HG02840 (cell line): Measurements from ENCODE around the gene HIVEP1.
"Not testable (repeated sequence)": the region's sequence is repeated elsewhere in the genome, so short reads cannot be mapped to it uniquely, and the experiment has no call there.

Experiments used
- ATAC-seq: cut with Tn5 transposase; IDR thresholded peaks from one replicate; pipeline ENCODE4 v1.9.1; 2021; ENCODE audit warnings: mild to moderate bottlenecking, moderate library complexity, moderate number of reproducible peaks; ENCODE audit not compliant: unreplicated experiment, low FRiP score

HIVEP1 gene

DNA sequence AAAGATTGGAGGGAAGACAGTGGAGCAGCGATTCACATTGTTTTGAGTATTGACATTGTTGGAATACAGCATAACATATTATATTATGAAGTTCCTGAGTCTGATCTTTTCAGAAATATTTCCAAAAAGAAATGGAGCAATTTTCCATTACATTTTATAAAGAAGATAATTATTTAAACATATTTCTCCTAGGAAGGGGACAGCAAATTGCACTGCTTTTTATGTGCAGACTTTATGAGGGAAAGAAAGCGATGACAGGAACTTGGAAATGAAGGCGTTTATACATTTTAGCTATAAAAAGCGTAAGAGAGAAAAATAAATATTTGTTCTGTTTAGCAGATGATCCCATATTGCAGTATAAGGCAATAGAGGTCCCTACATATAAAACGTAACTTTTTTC is 161.1 kb downstream of the HIVEP1 start:
- ATAC-seq: no peak

DNA sequence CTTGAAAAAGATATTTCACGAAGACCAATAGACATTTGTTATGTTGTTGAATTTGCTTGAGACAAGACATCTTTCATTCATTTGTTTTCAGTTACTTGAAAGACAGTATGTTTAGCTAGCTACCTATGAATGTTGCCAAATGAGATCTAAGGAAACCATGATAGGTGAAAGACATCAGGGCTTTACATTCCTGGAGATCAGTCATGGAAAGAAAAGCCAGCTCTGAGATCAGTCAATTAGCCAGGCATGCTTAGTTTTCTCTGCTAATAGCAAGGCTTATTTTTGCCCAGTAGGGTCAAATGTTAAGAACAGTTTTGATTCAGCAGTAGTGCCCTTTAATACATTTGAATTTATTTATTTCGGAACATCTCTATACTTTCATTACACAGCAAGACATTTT is 161.5 kb downstream of the HIVEP1 start:
- no peak for ATAC-seq

- no peak for ATAC-seq
Measured at GRCh38 chr6:12174878-12175277, 162.8 kb downstream of the HIVEP1 start.

GRCh38 chr6:12175626-12176025 is 163.5 kb downstream of the HIVEP1 start:
- no peak for ATAC-seq

DNA sequence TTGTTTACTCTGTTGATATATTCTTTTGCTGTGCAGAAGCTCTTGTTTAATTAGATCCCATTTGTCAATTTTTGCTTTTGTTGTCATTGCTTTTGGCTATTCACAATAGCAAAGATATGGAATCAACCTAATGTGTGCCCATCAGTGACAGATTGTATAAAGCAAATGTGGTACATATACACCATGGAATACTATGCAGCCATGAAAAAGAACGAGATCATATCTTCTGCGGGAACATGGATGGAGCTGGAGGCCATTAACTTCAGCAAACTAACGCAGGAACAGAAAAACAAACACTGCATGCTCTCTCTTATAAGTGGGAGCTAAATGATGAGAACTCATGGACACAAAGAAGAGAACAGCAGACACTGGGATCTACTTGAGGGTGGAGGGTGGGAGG is 164.7 kb downstream of the HIVEP1 start:
- ATAC-seq: not testable (repeated sequence)

GRCh38 chr6:12178521-12178920 is 166.4 kb downstream of the HIVEP1 start:
- no peak for ATAC-seq

GRCh38 chr6:12181481-12181880 is 169.4 kb downstream of the HIVEP1 start:
- ATAC-seq: no peak

DNA sequence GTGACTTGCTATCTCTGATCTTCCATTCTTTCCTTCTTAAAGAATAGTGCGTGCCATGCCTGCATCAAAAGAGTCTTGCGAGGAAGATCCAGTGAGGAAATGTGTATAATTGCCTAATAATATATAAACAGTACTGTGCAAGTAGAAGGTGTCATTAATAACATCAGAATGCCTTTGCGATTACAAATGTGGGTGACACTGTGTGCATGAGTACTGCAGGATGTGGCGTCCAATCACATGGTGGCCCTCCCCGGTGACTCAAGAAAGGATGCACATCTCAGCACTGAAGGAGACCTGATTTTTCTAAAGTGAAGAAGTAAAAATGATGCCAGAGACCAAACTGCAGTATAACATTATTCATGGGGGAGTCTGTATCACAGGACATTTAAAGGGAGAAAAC is 170.6 kb downstream of the HIVEP1 start:
- ATAC-seq: no peak

DNA sequence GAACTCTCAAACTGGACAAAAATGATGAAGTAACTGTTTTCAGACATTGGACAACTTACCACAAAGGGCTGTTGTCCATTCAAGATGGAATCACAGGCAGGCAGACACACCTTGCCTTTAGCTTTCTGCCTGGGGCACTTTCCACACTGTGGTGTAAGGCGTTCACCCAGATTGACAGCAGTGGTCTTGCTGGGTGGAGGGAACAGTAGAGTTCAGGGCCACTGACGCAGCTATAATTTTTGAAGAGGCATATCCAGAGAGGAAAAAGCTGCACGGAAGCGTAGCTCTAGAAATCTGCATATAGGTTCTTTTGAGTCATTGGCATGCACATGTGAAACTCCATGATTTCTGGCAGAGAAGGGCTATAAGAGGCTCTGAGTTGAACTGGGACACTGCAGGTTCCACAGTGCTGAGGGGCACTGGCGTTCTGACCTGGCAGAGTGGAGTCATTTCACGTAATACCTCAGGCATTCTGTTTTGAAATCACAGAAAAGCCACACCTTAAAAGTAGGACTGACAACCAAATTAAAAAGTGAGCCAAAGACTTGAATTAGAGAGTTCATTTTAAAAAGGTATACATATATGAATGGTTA is 173.1 kb downstream of the HIVEP1 start:
- no peak for ATAC-seq

DNA sequence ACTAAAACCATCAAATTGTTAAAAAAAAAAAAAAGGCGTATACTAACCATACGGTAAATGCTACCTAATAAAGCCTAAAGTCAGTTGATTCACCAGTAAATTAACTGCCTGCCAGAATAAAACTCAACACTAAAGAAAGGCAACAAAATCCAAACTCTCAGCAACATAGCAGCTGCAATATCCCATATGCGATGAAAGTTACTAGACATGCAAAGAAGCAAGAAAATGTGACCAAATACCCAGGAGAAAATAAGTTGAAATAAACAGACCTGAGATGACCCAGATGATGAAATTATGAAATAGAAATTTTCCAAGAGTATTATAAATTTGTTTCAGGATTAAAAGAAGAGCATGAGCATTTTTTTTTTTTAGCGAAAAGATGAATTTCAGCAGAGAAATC is 174.4 kb downstream of the HIVEP1 start:
- ATAC-seq: no peak

DNA sequence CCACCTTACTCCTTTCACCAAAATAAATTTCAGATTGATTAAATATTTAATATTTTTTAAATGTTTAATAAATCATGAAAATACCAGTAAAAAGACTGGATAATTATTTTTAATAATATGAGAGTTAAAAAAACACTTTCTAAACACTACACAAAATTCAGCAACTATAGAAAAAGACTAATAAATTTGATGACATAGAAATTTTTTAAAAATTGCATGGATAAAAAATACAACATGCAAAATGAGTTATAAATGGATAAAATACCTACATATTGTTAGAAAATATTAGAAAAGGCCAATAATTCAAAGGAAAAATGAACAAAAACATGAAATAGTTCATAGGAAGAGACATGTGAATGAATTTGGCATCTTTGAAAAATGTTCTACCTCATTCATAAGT is 177.0 kb downstream of the HIVEP1 start:
- ATAC-seq: no peak

DNA sequence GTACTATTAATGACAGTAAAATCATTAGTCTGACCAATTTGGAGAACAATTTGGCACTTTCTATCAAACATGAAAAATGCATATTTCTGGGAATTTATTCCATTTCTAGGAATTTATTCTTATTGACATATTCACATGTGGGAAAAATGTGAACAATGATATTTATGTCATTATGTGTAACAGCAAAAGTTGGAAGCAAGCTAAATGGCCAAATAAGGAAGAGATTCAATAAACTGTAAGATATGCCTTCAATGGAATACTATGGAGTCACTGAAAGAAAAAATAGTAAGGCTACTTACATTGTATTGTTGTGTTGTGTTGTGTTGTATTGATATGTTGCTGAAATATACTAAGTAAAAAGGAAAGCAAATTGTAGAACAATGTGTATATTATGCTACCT is 177.5 kb downstream of the HIVEP1 start:
- no peak for ATAC-seq

DNA sequence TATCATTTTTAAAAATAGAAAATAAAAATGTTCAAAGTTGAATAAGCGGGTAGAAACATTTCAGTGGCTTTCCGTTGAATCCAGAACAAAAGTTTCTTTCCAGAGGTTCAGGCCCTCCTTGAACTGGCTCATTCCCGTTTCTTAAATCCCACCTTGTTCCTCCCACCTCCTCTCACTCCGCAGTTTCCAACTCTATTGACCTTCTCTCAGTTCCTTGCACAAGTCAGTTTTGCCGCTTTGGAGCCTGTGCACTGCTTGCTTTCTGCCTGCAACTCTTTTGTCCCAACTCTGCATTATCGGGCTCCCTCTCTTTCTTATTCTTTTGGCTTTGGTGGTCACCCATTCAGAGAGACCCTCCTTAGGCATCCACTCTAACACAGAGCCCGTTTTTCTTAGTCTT is 178.1 kb downstream of the HIVEP1 start:
- ATAC-seq: no peak

- ATAC-seq: no peak
Measured at GRCh38 chr6:12196326-12196936, 184.3 kb downstream of the HIVEP1 start.

DNA sequence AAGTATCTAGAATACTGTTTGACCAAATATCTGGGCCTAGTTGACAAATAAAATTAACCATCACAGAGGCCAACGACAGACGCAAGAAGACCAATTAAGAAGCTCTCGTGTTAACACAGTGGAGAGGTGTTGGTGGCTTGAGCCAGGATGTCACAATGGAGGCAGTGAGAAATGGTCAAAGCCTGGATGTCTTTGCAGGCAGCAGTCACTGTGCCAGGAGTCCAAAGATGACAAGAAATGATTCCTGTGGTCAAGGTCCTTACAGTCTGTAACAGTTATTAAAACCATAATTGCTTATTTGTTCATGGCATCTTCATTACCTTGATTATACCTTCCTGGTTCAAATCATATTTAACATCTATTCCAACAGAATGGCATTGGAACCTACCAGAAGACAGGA is 186.7 kb downstream of the HIVEP1 start:
- ATAC-seq: no peak

- no peak for ATAC-seq
Measured at GRCh38 chr6:12200015-12200564, 188.0 kb downstream of the HIVEP1 start.

DNA sequence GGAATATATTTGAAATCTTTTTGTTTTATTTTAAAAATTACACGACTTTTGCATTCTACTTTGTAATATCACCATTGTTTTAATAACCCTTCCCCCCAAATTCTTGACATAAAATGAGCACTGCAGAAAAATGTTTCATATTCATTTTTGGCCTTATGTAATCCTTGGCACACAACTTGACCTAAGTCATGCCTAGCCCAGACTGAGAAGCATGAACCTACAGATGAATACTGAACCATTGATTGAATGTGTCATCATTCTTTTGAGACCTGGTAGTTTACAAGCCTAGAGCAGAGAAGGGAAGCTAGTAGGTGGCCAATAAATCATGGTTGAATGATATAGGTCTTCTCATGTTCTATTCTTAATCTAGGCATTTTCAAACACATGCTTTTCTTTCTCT is 188.6 kb downstream of the HIVEP1 start:
- ATAC-seq: no peak

DNA sequence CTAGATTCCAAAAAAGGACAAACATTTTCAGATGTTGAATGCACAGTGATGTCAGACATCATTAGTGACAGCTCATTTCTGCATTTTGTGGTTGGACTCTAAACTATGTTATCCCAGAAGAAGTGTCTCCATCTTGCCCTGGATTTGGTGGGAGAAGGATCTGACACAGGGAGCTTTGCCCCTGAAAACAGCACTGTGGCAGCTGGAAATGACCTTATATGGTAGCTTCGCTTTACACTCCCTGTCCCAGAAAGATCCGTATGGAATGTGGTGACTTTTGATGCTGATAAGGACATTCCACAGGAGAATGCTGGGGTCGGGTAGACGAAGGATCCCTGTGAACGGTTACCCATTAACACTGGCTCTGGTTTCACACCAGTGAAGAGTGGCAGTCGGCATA is 190.9 kb downstream of the HIVEP1 start:
- no peak for ATAC-seq

- ATAC-seq: no peak
Measured at GRCh38 chr6:12208190-12208589, 196.1 kb downstream of the HIVEP1 start.

GRCh38 chr6:12208673-12209072 is 196.6 kb downstream of the HIVEP1 start:
- ATAC-seq: no peak
